GM21526 (cell line): ENCODE measurements around the gene CCL20.

ENCODE experiments used
- ATAC-seq: cut with Tn5 transposase; IDR thresholded peaks from one replicate; pipeline ENCODE4 v1.9.1; 2021; ENCODE audit warnings: moderate library complexity; ENCODE audit not compliant: unreplicated experiment, low FRiP score

Gene CCL20

DNA sequence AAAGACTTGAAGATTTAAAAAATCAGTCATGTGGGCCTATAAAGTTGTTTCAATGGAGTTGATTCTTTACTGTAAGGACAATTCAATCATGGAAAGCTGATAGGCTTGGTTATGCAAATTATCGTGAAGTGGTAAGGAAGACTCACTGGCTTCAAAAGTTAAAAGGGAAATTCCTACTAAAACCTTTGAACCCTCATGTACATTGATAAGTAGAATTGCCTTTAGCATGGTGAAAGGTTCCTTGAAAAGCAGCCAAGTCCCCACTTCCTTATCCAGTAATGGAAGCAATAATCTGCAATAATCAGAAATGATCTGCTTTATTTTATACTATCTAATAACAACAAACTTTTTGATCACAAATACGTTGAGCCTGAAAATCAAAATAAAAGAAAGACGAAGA lies 14.4 kb upstream of the CCL20 start:
- no peak for ATAC-seq

GRCh38 chr2:227802882-227803281 lies 10.8 kb upstream of the CCL20 start:
- no peak for ATAC-seq

- ATAC-seq = no peak
Observed at GRCh38 chr2:227804975-227805374, 8.7 kb upstream of the CCL20 start.

DNA sequence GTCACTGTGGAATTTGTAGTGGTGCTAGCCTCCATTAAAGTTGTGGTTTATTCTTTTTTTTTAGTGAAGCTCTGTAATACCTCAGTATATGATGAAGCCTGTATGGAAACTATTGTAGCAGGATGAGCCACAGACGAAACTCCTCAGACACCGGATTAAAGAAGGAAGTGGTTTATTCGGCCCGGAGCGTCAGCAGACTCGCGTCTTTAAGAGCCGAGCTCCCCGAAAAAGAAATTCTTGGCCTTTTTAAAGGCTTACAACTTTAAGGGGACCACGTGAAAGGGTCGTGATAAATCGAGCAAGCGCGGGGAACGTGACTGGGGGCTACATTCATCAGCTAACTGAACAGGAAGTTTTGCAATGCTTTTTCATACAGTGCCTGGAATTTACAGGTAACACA lies 8.1 kb upstream of the CCL20 start:
- no peak for ATAC-seq

GRCh38 chr2:227808936-227809335 lies 4.7 kb upstream of the CCL20 start:
- no peak for ATAC-seq

- no peak for ATAC-seq
Observed at GRCh38 chr2:227812001-227812400, 1.6 kb upstream of the CCL20 start.

DNA sequence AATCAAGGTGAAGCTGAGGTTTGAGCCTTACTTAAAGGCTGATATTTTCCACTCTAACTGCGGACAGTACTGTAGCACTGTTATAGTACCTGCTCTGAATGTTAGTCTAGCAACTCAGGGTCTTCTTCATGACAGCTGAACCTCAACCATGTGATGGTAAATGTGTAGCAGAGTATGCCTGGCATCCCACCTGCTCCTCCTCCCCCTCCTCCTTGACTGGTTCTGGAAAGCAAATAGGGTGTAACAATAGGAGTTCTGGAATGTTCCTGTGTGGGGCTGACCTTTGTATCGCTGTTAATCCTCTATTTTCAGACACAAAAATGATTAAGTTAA lies 447 bp upstream of the CCL20 start:
- no peak for ATAC-seq

- no peak for ATAC-seq
Observed at GRCh38 chr2:227815066-227815465, 1.4 kb downstream of the CCL20 start.

GRCh38 chr2:227816507-227817294 lies 3.1 kb downstream of the CCL20 start:
- no peak for ATAC-seq

DNA sequence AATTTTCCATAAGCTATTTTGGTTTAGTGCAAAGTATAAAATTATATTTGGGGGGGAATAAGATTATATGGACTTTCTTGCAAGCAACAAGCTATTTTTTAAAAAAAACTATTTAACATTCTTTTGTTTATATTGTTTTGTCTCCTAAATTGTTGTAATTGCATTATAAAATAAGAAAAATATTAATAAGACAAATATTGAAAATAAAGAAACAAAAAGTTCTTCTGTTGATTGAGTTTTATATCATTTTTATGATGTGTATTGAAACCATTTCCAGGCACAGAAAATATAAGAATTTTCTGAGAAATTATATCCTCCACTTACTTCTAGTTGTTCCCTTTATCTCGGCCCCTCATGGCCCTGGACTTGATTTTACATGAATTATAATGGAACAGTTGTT lies 3.7 kb downstream of the CCL20 start:
- no peak for ATAC-seq

DNA sequence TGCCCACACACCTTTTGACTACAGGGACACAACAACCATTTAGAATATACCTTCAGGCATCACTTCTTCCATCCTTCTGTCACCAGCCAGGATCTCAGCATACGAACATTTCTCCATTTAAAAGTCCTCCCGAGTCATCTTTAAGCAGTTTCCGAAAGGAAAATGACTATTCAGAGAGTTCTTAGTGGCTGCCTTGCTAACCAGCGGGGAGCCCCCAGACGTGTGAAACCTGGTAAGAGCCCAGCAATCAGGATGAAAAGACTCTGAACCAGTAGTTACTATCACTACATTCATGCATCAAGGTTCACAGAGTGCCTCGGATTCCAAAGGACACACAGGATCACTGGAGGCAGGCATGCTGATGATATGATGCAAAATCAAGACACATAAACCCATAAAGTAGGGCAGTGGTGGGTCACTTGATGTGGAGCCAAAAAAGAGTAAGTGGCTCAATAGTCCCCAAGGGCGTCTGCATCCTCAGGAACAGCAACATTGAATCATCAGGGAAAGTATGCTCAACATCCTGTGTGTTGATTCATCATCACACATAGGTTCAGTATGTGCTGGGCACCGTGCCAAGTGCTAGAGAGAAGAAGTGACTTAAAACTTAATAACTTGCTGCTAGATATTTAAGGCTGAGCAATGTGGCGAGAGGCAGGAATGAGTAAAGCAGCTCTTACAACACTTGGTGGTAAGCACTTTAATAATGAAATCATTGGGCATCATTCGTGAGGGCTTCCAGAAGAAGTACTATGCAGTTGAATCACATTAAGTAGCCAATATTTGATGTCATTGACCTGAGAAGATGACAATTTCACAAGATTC lies 4.4 kb downstream of the CCL20 start:
- ATAC-seq = no peak

DNA sequence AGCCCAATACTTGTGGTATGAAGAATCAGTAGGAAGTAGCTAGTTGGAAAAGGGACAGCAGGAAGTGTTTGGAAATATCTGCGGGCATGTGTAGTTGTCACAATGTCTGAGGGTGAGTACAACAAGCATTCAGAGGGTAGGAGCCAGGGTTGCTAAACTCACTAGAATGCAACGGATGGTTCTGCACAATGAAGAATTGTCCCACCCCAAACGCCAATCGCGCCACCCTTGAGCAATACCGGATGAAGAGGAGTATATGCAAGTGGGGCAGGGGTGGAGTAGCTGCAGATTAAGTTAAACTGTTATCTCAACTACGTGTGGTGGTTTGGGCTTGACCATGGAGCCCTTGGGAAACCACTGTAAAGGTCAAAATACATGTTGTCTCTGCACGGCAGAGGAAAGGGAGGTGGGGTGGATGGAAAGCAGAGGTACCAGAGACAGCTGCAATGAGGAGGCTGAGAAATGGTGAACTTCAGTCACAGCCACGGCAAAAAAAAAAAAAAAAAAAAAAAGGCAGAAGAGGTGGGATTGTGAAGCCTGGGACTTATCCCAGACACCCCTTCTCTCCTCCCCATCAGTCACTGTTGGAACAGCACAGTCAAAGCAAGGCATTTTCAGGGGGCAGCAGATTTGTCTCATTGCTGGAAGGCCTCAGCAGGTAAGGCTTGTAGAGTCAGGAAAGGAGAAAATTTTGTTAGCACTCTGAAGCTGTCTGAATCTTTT lies 5.2 kb downstream of the CCL20 start:
- ATAC-seq = no peak

GRCh38 chr2:227819398-227819697 lies 5.7 kb downstream of the CCL20 start:
- no peak for ATAC-seq

DNA sequence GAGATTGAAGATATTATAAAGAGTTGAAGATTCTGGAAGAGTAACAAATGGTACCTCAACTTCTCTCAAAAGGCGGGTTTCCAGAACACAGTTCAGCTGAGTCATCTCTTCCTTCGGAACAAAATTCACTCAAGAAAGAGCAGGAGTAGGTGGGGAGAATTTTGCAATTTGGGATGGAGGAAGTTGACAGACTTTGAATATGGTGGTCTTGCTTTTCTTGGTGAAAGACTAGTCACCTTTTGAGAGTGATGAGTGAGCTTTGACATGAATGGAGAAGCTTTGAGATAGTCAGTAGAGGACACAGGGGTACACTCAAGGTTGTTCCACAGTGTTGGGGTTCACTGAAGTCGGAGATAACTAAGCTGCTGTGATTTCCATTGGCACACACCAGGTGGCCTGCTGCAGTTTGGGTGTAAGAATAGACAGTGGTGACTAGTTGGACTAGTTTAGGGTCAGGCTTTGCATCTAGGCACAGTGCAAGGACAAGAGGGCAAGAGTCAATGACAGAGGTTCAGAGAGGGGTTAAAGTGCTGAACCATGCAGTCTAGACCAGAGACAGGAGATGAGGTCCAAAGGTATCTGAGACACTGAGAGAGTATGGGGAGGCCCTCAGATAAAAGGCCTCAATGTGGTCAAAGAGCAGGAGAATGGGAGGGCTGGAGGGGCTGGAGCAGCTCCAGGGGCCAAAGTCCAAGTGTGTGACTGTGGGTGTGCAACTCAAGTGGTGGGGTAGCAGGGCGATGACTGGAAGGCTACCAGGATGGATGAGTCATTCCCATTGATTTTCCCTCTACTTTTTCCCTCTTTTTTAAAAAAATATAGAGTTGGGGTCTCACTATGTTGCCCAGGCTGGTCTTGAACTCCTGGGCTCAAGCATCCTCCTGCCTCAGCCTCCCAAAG lies 7.7 kb downstream of the CCL20 start:
- no peak for ATAC-seq

DNA sequence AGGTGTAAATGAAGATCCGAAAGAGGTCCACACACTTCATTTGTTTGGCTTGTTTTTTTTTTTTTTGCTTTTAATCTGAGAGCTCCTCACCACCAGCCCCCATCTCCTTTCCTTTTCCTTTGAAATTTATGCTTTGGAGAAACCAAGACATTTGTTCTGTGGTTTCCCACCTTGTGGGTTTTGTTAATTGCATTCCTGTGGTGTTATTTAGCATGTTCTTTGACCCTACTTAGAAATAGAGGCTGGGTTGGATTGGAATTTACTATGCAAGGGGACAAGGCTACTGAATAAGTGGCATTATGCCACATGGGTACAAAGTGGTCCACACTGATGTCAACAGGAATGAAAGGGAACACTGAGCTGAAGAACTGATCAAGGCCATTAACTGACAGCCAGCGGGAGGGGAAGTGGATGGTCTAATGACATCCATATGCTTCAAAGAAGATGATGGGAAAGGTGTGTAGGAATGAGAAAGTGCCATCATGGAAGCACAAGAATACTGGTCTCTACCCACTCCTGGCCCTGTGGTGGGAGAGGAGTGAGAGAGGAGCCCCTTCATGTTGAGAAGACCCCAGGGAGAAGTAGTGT lies 8.9 kb downstream of the CCL20 start:
- ATAC-seq = no peak

GRCh38 chr2:227823922-227824321 lies 10.3 kb downstream of the CCL20 start:
- no peak for ATAC-seq

GRCh38 chr2:227824711-227825110 lies 11.1 kb downstream of the CCL20 start:
- no peak for ATAC-seq

- ATAC-seq = no peak
Observed at GRCh38 chr2:227826019-227826521, 12.4 kb downstream of the CCL20 start.

- ATAC-seq = no peak
Observed at GRCh38 chr2:227826563-227826962, 12.9 kb downstream of the CCL20 start.

DNA sequence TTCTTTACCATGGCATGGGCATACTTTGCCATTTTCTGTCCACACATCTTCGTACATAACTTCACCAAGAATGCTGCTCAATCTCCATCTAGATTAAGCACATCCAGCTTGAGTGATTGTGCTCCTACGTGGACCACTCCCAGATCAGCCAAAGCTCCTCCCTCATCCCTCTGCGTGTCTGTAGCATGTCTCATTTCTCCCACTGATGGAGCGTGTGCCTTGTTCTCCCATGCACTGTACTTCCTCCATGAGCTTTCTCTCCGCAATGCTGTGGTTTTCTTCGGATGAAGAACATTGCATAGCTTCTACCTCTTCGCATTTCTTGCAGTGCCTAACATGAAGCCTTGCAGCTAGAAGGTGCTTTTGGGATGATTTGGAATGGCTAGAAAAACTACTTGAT lies 13.5 kb downstream of the CCL20 start:
- no peak for ATAC-seq
